HG03521 (cell line): ENCODE results near the gene CNTFR.

Experiments
- ATAC-seq: cut with Tn5 transposase; IDR thresholded peaks from one replicate; pipeline ENCODE4 v1.9.1; 2021; ENCODE audit warnings: mild to moderate bottlenecking, moderate library complexity; ENCODE audit not compliant: unreplicated experiment

The CNTFR gene

GRCh38 chr9:34512131-34513078 is 77.1 kb downstream of the CNTFR start:
- no peak for ATAC-seq

- no peak for ATAC-seq
These were observed 78.7 kb downstream of the CNTFR start for GRCh38 chr9:34510497-34511468.

- no peak for ATAC-seq
These were observed 80.6 kb downstream of the CNTFR start for GRCh38 chr9:34508951-34509350.

GRCh38 chr9:34508463-34508862 is 81.1 kb downstream of the CNTFR start:
- no peak for ATAC-seq

- ATAC-seq, result no peak
These were observed 81.6 kb downstream of the CNTFR start for GRCh38 chr9:34507966-34508365.

GRCh38 chr9:34507556-34507955 is 82.0 kb downstream of the CNTFR start:
- no peak for ATAC-seq

GRCh38 chr9:34506623-34507022 is 82.9 kb downstream of the CNTFR start:
- ATAC-seq, result no peak

- no peak for ATAC-seq
These were observed 84.0 kb downstream of the CNTFR start for GRCh38 chr9:34505370-34506120.

GRCh38 chr9:34503406-34503805 is 86.1 kb downstream of the CNTFR start:
- ATAC-seq, result no peak

GRCh38 chr9:34502891-34503290 is 86.6 kb downstream of the CNTFR start:
- ATAC-seq, result no peak

GRCh38 chr9:34502471-34502870 is 87.1 kb downstream of the CNTFR start:
- no peak for ATAC-seq

GRCh38 chr9:34501889-34502425 is 87.6 kb downstream of the CNTFR start:
- ATAC-seq, result no peak
